DND-41 (cell line): ENCODE data around the gene BRAT1.
"Not testable (repeated sequence)": the region's sequence is repeated elsewhere in the genome, so short reads cannot be mapped to it uniquely, and the experiment has no call there.

Source experiments
- EZH2 ChIP-seq: IDR thresholded peaks from 3 replicates; pipeline ENCODE4 v1.6.1; 2012; ENCODE audit warnings: borderline replicate concordance, low read depth, mild to moderate bottlenecking, moderate library complexity, low read length, inconsistent platforms; ENCODE audit not compliant: severe bottlenecking
- TF ChIP-seq, protein P1 (sequence below): IDR thresholded peaks from 2 replicates; pipeline ENCODE4 v1.5.1; 2012; ENCODE audit warnings: borderline replicate concordance, low read length, moderate library complexity, mild to moderate bottlenecking; ENCODE audit not compliant: poor library complexity, severe bottlenecking; ENCODE audit errors: extremely low read depth

DNA sequence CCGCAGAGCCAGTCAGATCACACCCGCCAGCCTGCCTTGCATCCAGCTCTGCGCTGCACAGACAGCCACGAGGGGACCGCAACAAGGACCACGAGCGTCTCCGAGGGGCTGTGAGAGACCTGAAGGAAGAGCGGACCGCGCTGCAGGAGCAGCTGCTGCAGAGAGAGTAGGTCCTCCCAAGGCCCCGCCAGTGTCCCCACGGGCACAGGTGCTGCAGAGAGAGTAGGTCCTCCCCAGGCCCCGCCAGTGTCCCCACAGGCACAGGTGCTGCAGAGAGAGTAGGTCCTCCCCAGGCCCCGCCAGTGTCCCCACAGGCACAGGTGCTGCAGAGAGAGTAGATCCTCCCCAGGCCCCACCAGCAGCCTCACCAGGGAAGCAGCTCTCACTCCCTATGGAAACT, 34.6 kb upstream of the BRAT1 start:
- not testable (repeated sequence) for TF ChIP-seq EZH2
- TF ChIP-seq, protein P1, sequence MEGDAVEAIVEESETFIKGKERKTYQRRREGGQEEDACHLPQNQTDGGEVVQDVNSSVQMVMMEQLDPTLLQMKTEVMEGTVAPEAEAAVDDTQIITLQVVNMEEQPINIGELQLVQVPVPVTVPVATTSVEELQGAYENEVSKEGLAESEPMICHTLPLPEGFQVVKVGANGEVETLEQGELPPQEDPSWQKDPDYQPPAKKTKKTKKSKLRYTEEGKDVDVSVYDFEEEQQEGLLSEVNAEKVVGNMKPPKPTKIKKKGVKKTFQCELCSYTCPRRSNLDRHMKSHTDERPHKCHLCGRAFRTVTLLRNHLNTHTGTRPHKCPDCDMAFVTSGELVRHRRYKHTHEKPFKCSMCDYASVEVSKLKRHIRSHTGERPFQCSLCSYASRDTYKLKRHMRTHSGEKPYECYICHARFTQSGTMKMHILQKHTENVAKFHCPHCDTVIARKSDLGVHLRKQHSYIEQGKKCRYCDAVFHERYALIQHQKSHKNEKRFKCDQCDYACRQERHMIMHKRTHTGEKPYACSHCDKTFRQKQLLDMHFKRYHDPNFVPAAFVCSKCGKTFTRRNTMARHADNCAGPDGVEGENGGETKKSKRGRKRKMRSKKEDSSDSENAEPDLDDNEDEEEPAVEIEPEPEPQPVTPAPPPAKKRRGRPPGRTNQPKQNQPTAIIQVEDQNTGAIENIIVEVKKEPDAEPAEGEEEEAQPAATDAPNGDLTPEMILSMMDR = not testable (repeated sequence)
